ENCODE data around the gene KAT6B.

GRCh38 chr10:75023074-75023473, 196.7 kb downstream of the KAT6B start:
- no peak for TF ChIP-seq POLR2AphosphoS5 (IDR thresholded peaks at IDR 0.05; ENCODE audit: low read depth, low read length)
- TF ChIP-seq CBX8 (IDR thresholded peaks at IDR 0.05; ENCODE audit: borderline replicate concordance, low read depth, low read length): no peak

Measured in H1 (cell line).